ENCODE data around the gene IMMP1L.
"Not testable (repeated sequence)": the region's sequence is repeated elsewhere in the genome, so short reads cannot be mapped to it uniquely, and the experiment has no call there.

DNA sequence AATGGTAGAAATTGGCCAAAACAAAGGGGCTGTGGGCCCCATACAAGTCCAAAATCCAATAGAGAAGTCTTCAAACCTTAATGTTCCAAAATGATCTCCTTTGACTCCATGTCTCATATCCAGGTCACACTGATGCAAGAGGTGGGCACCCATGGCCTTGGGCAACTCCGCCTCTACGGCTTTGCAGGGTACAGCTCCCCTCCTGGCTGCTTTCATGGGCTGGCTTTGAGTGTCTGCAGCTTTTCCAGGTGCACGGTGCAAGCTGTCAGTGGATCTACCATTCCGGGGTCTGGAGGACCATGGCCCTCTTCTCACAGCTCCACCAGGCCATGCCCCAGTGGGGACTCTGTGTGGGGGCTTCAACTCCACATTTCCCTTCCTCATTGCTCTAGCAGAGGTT, 15.7 kb downstream of the IMMP1L start:
- TF ChIP-seq, protein P1, sequence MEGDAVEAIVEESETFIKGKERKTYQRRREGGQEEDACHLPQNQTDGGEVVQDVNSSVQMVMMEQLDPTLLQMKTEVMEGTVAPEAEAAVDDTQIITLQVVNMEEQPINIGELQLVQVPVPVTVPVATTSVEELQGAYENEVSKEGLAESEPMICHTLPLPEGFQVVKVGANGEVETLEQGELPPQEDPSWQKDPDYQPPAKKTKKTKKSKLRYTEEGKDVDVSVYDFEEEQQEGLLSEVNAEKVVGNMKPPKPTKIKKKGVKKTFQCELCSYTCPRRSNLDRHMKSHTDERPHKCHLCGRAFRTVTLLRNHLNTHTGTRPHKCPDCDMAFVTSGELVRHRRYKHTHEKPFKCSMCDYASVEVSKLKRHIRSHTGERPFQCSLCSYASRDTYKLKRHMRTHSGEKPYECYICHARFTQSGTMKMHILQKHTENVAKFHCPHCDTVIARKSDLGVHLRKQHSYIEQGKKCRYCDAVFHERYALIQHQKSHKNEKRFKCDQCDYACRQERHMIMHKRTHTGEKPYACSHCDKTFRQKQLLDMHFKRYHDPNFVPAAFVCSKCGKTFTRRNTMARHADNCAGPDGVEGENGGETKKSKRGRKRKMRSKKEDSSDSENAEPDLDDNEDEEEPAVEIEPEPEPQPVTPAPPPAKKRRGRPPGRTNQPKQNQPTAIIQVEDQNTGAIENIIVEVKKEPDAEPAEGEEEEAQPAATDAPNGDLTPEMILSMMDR (IDR thresholded peaks at IDR 0.05; ENCODE audit: low read depth, low read length), result not testable (repeated sequence)
- not testable (repeated sequence) for TF ChIP-seq EZH2phosphoT487 (IDR thresholded peaks at IDR 0.05; ENCODE audit: low read depth)

Measured in OCI-LY3 (cell line).